GM18861 (cell line): ENCODE results near the gene PRUNE2.
"Not testable (repeated sequence)": the region's sequence is repeated elsewhere in the genome, so short reads cannot be mapped to it uniquely, and the experiment has no call there.

ENCODE experiments used
- ATAC-seq: cut with Tn5 transposase; IDR thresholded peaks from one replicate; pipeline ENCODE4 v1.9.1; 2021; ENCODE audit not compliant: unreplicated experiment

PRUNE2 gene

DNA sequence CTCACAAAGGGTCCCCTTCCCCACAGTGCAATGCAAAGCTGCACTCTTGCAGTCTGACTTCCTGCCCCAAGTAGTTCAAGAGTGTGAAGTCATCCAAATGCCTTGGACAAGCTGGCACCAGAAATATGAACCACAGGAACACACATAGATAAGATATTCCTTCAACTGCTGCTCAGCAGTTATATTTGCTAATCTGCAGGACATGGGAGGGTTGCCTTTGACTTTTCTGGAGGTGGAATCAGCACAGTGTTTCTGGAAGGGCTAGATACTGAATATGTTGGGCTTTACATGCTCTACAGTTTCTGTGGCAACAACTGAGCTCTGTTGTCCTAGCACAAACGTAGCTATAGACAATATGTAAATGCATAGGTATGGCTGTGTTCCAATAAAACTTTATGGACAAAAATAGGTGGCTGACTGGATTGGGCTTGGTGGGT, 238.4 kb downstream of the PRUNE2 start:
- no peak for ATAC-seq

- ATAC-seq: not testable (repeated sequence)
Measured at GRCh38 chr9:76665966-76666365, 239.9 kb downstream of the PRUNE2 start.

DNA sequence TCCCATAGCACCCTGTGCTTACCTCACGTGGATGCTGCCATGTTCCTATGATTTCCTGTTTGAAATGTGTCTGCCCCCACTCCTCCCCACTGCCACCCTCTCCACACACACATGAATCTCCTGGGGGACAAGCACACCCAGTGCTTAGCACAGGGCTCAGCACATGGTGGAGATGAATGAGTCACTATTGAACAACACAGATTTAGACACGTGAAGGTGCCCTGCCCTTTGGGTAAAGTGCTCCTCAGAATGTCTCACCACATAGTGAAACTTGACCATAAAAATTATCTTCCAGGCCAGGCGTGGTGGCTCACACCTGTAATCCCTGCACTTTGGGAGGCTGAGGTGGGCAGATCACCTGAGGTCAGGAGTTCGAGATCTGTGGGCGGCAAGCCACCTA, 240.5 kb downstream of the PRUNE2 start:
- ATAC-seq: no peak

- no peak for ATAC-seq
Measured at GRCh38 chr9:76664120-76664519, 241.8 kb downstream of the PRUNE2 start.

DNA sequence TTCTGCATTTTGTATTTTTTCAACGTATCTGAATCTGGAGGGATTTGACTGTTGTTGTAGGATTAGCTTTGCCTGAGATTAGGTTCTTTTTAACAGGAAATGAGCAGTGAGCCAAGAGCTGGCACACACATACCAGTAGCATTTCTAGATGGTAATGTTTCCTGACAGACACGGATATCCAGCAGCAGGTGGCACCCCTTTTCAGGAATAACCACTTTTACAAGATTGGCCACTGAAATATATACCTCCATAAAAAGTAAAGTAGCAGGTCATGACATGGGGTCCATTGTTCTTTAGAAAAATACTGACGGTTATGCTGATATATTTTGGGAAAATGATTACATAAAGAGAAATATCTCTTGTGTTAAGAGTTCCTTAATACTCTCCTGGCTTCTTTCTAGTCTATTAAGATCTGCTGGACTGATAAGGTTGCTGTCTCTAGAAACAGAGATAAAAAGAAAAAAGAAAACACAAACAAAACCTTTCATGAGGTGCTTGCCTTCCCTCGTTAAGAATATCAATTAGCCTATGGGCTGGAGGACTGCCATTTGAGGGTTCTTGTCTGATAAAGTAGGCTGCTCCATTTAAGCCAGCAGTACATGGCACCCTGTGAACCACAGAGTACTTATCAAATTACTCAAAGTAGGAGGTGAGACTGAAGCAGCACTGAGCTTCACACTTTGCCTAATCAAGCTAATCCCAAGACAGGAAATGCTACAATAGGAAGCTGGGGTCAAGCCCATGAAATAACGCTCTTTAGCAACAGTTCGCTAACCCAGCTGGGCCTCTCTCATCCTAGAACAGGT, 243.2 kb downstream of the PRUNE2 start:
- no peak for ATAC-seq

GRCh38 chr9:76658510-76659231, 247.2 kb downstream of the PRUNE2 start:
- ATAC-seq: peak; percentile 92

- no peak for ATAC-seq
Measured at GRCh38 chr9:76657265-76657664, 248.6 kb downstream of the PRUNE2 start.

DNA sequence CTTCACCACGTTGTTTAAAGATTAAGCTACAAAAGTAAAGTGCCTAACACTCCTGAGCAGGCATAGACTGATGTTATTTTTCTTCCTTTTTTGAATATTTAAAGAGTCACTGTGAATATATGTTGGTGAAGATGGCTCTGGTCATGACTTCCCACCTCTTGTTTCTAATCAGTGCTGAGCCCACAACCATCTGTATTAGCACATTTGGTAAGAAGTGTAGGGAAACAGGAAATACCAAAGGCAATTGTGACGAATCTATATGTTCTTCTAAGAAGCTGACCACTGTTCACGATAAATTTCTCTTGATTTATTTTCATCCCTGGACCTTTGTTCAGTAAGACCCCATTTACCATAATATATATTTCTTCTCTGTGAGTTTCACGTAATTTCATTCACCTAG, 249.9 kb downstream of the PRUNE2 start:
- no peak for ATAC-seq

- ATAC-seq: no peak
Measured at GRCh38 chr9:76655121-76655541, 250.8 kb downstream of the PRUNE2 start.

GRCh38 chr9:76654575-76654974, 251.3 kb downstream of the PRUNE2 start:
- ATAC-seq: no peak

DNA sequence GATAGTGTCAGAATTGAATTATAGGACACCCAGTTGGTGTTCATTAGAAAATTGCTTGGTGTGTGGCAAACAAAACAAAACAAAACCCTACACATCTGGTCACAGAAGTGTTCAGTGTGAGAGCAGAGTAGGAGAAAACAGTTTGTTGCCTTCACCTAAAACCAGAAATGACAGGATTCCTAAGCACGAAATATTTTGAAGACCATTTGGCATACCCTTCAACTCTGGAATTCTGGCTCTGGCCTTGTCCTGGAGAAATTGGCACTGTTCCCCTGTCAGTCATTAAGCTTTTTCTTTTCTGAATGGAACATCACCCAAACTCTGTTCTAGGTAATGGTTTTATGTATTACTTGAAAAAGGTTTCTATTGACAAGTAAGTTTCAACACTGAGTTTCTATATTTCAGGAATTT, 251.9 kb downstream of the PRUNE2 start:
- ATAC-seq: no peak

- ATAC-seq: no peak
Measured at GRCh38 chr9:76652894-76653293, 253.0 kb downstream of the PRUNE2 start.

GRCh38 chr9:76651119-76651705, 254.7 kb downstream of the PRUNE2 start:
- no peak for ATAC-seq

DNA sequence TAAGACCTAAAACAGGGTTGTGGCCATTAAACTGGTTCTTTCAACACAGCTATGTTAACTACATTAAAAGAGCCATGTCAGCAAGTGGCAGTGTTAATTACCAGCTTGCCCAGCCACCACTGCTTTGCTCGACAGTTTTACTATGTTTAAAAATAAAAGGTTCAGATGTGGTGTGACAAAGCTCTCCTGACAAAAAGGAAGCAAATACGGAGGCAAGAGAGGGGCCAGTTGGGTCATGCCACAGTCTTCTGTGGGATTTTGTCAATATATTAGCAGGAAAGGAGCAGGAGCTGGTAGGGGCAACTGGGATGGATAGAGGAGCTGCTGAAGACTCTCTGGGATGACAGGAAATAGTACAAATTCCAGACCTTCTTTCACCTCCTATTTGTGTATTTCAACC, 255.2 kb downstream of the PRUNE2 start:
- ATAC-seq: no peak

GRCh38 chr9:76649894-76650293, 256.0 kb downstream of the PRUNE2 start:
- ATAC-seq: no peak

DNA sequence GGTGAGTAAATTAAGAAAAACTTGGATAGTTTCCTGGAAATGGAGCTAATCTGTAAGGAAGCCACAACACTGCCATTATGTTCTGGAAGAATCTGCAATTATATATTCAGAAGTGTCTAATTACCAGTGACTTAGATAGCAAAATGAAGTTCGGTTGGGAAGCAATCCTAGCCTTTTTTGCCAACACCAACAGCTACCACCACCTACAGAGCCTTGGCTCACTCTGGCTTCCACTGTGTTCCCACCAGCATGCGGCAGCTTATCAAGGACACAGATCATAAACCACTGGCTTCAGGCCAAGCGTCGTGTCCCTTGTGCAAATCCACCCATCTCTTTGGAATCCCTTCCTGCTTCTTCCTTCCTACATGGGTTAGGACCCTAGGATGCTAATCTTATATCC, 259.7 kb downstream of the PRUNE2 start:
- no peak for ATAC-seq

DNA sequence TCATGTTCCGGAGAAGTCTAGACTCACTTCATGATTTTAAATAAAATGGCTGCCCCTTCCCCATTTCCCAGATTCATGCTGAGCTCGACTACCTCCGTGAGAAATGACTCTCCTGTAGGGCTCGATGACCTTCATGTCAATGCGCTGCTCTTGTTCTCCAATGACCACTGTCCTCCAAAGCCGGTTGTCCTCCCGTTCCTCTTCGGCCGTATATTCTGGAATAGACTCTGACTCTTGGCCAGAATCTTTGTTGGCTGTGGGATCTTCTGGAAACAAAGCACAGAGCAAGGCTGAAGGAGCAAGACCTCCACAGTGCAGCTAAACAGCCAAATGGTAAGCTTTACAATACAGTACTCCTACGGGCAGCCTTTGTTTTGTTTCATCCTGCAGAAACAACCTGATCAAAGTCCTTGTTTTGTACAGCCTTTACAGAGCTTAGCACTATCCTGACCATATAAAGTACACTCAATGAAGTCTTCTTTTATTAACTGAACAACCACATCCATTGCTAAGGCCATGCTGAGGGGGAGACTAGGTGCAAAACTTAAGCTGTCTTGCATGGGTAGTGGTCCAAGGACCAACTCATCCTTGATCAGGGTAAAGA, 261.2 kb downstream of the PRUNE2 start:
- no peak for ATAC-seq

- peak; percentile 11 for ATAC-seq
Measured at GRCh38 chr9:76644171-76644570, 261.7 kb downstream of the PRUNE2 start.

- ATAC-seq: peak; percentile 92
Measured at GRCh38 chr9:76643399-76644117, 262.4 kb downstream of the PRUNE2 start.

DNA sequence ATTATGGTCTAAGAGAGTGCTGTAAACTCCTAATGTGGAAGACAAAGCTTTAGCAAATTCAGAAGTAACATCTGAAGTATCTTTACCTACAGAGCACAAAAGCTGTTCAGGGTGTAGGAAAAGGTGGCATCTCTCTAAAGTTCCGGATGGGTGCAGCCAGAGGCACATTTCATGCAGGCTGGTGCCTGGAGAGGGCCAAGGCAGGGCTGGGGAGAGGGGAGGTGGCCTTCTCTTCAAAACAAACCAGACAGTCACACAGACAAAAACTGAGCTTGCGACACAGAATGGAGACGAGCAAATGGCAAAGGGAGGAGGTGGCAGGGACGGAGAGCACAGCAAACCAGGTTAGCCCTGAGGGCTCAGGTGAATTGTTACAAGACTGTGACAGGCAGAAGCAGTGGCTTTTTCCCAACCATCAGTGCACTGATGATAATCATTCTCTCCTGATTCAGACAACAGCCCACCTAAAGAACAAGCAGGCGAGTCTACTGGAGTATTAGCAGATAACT, 263.2 kb downstream of the PRUNE2 start:
- no peak for ATAC-seq

DNA sequence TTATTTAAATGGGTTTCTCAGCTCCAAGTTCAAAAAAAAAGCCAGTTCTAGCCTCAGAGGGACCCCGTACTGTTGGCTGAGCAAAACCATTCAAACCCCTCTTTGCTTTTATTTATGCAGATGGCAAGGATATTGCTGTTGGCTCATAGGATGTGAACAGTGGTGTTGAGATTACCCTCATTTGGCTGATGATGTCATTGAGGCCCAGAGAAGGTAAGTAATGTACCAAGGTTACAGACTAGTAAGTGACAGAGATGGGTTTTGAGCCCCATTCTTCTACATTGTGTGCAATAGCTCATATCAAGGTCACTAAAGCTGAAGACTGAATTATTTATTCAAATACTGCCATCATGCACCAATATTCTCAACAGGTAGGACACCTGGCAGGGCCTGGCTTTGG, 263.8 kb downstream of the PRUNE2 start:
- ATAC-seq: no peak
